HG03378 (cell line): ENCODE results near the gene UBD.

Experiments
- ATAC-seq: cut with Tn5 transposase; IDR thresholded peaks from one replicate; pipeline ENCODE4 v1.9.1; 2021; ENCODE audit warnings: mild to moderate bottlenecking, moderate library complexity; ENCODE audit not compliant: unreplicated experiment

The UBD gene

GRCh38 chr6:29524044-29524443 lies 35.5 kb downstream of the UBD start:
- ATAC-seq = no peak

- no peak for ATAC-seq
Observed at GRCh38 chr6:29522227-29522626, 37.3 kb downstream of the UBD start.

DNA sequence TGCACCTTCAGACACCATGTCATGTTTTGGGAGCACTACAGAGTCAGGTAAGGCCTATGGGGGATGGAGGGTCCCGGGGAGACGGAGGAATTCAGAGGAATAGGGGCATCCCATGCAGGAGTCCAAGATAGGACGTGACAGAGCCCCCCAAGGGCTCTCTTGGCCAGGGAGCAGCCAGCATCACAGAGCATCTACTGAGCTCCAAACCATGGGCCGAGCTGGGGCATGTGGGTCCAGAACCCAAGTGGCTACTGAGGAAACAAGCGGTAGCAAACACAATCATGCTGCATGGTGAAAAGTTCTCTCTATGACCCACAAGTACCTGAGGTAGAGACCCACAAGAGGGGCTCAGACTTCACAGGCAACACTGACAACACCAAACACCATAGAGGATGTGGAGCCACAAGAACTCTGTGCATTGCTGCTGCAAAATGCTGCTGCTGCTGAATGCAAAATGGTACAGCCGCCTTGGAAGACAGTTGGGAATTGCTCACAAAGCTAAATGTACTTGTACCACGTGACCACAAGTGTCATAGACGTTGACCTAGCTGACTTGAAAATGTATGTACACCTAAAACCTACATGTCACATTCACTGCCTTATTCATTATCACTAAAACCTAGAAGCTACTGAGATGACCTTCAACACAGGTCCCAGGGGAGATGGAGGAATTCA lies 38.4 kb downstream of the UBD start:
- no peak for ATAC-seq

DNA sequence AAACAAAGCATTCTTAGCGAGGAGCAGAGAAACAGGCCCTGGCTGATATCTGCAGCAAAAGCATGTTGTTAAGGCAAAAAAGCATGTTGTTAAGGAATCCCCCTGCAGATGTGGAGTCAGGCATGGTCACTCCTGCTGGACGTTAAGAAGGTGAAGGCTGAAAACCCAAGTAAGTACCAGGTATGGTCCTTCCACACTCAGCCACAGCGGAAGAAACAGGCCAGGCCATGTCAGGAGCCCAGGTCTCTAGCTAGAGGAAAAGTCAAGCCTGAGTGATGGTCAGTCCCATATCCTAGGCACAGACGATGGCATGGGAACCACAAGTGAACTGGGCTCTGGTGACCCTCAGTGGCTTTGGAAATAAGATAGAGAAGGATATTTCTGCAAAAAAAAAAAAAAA lies 39.3 kb downstream of the UBD start:
- no peak for ATAC-seq

- ATAC-seq = no peak
Observed at GRCh38 chr6:29519291-29520010, 40.1 kb downstream of the UBD start.

DNA sequence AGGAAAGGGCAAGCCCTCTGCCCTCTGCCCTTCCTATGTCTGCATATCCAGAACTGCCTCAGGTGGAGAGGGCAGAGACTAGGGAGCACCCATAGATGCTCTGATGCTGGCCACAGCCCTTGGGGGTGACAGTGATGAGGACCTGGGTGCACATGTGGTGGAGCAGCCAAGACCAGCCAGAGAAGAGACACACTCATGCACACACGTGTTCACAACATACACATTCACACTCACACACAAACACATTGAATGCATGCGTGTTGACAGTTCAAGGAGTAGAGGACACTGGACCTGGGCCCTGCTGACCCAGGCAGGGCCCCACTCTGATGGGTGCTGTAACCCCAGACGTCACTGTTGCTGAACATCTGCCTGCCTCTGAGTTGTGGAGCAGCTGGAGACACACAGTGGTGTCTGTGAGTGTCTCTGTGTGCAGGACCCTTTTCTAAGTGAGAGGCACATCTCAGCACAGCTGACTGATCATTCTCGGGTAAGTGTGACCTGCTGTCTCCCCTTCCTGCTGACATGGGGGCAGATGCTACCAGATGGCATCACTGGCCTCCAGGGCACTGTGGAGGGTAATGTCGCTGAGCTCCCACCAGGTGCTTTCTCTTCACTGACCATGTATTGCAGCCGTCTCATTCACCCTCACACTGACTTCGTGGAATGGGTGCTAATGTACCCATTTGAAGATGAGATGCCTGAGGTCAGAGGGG lies 41.6 kb downstream of the UBD start:
- no peak for ATAC-seq

GRCh38 chr6:29517245-29517644 lies 42.3 kb downstream of the UBD start:
- no peak for ATAC-seq

DNA sequence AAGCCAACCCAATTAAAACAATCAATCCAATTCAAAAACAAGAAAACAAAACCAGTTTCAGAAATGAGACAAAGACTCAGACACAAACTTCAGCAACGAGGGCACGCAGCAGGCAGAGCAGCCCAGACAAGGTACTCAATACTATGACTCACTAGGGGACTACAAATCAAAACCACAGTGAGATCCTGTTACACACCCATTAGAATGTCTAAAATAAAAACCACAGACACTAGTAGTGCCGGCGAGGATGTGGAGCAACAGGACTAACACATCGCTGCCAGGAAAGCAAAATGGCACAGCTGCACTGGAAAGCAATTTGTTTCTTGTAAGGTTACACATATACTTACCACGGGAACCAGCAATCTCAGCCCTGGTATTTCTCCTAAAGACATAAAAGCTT lies 43.4 kb downstream of the UBD start:
- ATAC-seq = no peak

- ATAC-seq = no peak
Observed at GRCh38 chr6:29510746-29511300, 48.7 kb downstream of the UBD start.

DNA sequence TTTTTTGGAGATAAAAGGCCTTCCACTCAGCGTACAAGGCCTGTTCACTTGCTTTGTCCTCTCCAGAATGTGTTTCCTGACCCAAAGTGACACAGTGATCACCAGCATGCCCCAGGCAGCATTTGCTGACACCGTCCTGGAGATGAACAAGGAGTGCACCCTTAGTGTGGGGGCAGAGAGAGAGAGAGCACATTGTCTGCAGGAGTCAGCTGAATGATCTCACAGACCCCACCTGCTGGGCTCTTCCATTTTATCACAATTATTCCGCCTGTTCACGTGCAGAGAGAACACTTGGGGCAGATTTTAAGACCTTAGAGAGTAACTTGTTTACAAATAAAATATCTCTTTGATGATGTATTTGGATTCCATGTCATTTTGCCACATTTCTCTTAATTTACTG lies 49.3 kb downstream of the UBD start:
- ATAC-seq = no peak

DNA sequence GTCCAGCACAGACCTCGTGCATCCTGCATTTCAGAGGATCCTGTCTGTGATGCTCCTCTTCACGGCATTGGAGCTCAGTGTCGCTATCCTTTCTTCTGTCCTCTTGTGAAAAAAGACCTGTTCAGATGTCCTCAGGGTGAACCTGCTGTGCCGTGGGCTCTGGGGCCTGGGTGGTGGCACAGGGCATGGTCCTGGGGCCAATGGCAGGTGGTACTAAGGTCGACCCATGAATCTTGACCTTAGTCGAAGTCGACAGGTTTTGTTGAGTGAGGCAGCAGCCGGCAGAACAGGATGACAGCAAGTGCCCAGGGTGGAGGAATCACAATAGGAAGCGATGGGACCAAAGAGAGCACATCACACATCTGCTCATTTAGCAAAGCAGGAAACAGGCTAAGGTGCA lies 49.8 kb downstream of the UBD start:
- no peak for ATAC-seq

GRCh38 chr6:29509239-29509638 lies 50.3 kb downstream of the UBD start:
- peak; percentile 75 for ATAC-seq

GRCh38 chr6:29507319-29507718 lies 52.2 kb downstream of the UBD start:
- ATAC-seq = no peak

DNA sequence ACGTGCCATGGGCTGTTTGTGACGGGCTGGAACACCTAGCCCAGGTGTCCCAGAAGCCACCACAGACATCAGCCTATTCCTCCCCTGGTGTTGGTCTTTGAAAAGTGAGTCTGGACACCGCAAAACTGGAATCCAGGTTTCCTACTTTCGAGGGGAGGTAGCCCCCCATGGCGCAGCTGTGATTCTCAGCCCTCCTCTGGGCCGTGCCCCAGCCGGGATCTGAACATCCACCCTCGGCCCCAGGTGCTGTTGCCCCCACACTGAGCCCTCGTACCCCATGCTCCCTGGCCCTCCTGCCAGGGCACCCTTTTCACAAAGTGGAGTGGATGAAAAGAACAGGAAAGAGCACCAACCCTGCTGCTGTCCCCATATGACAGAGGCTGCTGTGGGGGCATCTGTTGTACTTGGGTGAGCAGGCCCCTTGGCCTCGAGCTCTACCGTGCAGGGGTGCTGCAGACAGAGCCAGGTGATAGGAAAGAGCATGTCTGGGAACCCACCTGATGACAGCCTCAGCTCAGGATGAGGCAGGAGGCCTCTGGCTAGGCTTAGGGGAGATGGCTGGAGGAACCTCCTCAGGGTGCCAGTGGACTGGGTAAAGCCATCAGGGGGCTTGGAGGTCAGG lies 53.0 kb downstream of the UBD start:
- no peak for ATAC-seq

GRCh38 chr6:29505808-29506207 lies 53.7 kb downstream of the UBD start:
- ATAC-seq = no peak
